SW 1271 (cell line): ENCODE measurements around the gene CNTNAP2.

Experiments used
- DNase-seq, 2 experiments: peaks; one replicate each; lab custom pipeline; 2025; lab: John Stamatoyannopoulos, UW

Gene CNTNAP2

DNA sequence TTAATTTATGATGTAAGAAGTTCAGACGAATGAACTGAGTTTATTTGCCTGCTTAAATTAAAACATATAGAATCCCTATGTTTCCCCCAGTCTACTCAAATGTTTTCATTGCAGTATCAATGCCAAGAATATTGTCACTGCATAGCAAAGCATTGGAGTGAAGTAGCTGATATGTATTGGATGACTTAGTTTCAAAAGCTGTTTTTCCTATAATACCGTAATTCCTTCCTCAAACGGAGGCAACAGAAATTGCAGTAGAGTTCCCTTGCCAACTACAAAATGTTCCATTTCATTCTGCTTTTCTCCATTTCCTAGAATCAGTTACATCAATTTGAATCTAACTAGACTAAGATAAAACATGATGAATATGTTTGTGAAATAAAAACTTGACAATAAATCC lies 174.1 kb downstream of the CNTNAP2 start:
- DNase-seq = no peak

DNA sequence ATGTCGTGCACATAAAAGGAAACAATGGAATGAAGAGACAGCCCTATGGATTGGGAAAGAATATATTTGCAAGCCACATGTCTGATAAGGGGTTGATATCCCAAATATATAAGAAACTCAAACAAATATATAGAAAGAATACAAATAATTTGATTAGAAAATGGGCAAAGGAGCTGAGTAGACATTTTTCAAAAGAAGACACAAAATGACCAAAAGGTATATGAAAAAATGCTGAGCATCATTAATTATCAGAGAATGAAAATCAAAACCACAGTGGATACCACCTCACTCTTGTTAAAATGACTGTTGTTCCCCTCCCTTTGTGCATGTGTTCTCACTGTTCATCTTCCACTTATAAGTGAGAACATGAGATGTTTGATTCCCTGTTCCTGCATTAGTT lies 175.3 kb downstream of the CNTNAP2 start:
- no peak for DNase-seq

DNA sequence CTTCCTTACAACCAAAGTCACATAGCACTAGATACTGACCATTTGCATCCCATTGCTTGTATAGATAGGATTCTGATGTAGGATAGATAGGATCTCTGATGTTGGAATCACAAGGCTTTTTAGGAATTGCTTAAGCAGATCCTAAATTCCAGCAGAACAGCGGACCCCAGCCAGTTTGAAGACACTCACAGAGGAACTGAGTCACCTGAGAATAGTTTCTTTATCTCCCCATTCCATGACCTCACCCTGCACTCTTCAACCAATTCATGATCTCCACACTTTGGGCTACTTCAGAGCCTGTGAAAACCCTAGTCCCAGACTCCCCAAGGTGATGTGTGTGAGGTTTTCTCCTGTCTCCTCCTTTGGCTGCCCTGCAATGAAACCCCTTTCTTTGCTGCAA lies 179.4 kb downstream of the CNTNAP2 start:
- no peak for DNase-seq

DNA sequence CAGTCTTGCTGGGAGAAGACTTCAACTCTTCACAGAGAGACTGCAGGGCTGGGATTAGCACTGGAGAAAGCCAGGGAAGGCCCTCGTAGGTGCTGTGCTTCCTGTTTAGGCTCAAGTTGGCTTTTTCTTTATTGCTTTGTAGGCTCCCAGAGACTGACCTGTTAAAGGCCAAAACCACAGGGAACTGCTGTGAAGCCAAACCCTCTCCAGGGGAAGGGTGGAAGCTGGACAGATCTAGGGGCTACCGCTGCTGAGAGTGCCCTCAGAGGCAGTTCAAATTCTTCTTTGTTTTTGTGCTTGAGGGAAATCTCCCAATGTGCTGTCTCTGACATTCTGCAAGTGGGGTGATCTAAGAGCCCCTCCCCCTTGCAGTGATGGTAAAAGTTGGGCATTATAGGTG lies 198.4 kb downstream of the CNTNAP2 start:
- DNase-seq = no peak

DNA sequence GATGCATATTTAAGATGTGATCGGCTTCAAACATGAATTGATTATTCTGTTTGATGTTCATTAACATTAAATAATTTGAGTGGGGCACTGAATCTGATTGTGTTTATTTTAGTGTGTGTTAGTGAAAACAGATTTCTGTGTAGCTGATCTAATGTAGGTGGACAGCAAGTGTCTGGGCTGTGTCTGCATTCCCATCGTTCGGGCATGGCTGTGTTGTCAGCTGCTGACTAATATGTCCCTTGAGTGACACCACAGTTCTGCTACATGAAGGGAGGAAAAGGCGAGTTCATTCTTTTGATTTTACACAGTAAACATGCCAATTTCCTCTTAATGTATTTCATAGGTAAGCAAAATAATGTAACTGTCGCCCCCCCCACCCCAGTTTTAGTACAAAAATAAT lies 203.0 kb downstream of the CNTNAP2 start:
- DNase-seq = no peak

DNA sequence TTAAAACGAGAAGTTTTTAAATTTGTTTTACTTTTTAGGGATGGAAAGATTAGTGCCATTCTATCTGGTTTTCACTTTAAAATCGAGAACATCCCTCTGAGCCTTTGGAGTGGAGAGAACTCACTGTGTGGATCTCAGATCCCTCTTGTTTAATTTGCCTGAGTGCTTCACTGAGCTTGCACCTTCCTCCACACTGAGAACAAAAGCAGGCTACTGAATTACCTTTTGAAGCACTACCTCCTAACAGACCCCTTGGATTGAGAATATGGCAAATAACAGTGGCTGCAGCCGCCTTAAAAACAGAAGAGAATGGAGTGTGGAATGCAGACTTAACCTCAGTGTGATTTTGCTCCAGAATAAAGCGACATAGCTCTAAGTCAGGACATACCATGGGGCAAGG lies 204.7 kb downstream of the CNTNAP2 start:
- no peak for DNase-seq

DNA sequence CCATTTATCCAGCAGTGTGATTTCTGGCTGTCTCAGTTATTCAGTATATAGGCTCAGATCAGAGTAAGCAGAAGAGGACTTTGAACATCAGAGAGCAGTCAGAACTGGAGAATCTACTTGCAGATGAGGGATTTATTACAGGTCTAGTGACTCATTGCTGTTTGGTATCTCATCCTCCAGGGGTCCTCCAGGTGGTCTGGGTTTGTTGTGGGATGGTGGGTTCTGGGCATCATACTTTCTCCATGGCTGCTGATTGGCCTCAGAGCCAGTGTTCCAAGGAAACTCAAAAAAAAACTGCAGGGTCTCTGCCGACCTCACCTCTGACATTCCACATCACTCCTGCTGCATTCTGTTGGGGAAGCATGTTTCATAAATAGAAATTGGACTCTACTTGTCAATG lies 214.8 kb downstream of the CNTNAP2 start:
- no peak for DNase-seq

DNA sequence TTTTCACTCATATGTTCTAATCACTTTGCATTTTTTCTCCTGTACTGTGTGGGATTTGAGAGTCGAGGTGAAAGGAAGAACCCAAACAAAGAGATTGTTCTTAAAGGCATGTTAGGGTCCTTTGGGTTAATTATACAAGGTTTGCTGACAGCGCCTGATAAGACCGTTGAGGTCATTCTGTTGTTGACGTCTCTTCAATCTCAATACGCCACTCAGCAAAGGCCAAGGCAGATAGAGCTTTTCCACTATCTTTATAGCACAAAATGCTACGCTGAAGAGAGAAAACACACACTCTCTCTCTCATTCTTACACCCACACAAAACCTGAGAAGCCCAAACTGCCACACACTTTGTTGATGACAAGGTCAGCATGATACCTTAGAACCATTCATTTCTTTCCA lies 228.7 kb downstream of the CNTNAP2 start:
- no peak for DNase-seq

DNA sequence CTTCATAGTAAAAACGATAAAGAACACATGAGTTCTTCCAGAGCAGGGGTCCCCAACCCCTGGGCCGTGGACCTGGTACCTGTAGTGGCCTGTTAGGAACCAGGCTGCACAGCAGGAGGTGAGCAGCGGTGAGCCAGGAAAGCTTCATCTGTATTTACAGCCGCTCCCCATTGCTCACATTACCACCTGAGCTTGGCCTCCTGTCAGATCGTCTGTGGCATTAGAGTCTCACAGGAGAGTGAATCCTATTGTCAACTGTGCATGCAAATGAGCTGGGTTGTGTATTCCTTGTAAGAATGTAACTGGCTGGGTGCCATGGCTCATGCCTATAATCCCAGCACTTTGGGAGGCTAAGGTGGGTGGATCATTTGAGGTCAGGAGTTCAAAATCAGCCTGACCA lies 229.5 kb downstream of the CNTNAP2 start:
- DNase-seq = no peak

DNA sequence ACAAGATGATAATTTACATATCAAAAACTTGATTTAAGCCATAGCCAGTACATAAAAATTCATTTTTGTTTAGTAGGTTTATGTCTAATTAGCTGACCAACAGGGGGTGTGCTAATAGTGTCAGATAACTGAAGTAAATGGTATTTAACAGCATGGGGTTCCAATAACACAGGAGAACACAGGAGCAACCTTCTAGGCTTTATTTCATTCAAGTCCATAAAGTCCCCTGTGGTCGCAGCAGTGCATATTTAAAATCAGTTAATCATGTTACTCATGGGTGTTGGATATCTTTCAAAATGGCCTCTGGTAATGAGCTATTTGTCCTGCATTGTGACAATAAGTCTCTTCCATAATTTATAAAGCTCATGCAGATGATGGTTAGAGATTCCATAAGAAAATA lies 238.6 kb downstream of the CNTNAP2 start:
- no peak for DNase-seq

DNA sequence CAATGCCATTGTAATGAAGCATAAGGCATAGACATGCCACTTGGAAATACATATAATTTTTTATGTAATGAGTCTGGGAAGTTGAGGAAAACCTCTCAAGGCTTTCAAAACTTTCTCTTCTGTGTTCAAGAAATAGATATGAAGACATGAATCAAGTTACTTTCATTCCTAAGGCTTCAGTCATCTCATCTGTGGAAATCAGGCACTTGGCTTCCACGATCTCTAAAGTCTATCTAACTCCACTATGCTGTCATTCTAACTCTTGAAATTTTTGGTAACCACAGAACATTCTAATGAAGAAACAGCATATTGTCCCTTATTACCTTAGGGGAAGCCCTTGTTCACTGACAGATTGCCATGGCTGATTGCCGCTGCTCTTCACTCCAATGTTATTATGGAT lies 242.6 kb downstream of the CNTNAP2 start:
- DNase-seq = no peak

DNA sequence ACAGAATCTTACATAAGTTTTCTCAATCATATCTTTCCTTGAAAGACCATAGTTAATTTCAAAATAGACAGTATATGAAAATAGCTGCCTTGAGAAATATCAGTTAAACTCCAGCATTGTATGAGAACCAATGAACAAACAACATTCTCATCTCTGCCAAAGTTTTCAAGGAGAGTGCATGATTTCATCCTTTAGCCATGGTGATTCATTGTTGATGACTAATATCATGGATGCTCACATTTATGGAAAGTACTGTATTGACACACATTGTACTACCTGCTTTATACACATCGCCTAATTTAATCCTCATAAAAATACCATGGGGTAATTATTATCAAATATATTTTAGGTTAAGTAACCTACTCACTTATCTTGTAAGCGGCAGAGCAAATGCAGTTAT lies 250.3 kb downstream of the CNTNAP2 start:
- DNase-seq = no peak

DNA sequence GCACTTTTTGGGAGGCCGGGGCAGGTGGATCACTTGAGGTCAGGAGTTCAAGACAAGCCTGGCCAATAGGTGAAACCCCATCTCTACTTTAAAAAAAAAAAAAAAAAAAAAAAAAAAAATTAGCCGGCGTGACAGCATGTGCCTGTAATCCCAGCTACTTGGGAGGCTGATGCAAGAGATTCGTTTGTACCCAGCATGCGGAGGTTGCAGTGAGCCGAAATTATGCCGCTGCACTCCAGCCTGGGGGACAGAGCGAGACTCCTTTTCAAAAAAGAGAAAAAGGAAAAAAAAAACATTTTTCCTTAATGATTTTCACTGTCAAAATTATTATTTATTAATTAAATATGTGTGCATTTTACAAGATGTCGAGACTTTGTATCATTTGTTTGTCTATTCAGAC lies 253.6 kb downstream of the CNTNAP2 start:
- no peak for DNase-seq

DNA sequence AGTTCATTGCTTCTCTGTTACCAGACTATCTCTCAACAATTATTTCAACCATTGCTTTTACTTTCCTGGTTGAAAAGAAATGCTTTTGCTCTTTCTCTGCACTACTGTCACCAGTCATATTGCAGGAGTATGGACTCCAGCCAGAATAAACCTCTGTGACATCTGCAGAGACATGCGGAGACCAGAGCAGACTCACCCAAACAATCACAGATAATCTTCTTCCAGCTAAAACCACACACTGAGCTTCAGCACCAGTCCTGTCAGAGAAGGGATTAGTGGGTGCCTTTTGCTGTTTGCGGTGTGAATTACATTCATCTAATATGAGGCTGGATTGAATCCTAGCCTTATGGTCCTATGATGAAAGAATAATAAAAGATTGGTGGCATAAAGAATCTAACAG lies 258.6 kb downstream of the CNTNAP2 start:
- DNase-seq = no peak

DNA sequence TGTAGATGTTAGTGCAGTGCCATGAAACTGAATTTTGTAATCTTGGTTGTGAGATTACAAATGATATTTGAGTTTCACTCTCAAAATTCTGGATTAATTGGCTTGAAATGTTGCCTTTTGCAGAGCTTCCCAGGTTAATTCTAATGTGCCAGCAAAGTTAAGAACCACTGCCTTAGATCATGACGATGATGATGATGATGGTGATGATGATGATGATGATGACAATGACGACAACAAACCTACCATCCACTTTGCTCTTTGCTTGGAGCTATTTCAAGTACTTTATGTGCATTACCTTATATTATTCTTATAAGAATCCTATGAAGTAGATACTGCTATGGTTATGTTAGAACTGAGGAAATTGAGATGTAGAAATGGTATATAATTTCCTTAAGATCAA lies 261.6 kb downstream of the CNTNAP2 start:
- DNase-seq = no peak

DNA sequence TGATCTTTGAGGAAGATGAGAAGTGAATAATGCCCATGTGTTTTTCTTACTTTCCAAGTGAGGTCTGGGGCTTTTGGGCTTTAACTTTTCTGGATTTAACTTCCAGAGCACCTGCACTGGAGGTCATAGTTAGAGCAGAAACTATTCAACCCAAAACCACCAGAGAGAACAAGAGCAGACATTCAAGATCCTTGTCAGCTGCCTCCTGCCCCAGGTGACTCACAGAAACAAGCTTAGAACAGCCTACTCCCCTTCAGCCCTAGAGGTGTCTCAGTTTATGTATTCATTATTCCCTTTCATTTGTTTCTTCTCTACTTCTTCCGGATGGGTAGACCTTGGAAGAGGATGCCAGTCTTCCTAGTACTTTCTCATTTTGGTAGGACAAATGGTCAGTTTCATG lies 270.5 kb downstream of the CNTNAP2 start:
- DNase-seq = no peak

DNA sequence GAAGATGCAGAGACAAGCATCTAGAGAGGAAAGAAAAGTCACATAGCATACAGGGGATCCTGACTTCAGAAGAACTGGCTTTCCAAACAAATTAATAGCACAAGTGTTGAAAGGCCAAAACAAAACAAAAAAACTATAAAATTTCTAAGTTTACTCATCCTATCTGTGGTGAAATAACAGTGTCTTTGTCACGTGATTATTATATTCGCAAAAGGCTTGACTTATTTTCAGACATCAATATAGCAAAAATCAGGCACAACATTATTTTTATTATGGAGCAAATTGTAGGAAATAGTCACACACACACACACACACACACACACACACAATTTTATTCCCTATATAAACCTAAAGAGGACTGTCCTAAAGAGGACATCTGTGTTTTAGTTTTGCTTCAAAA lies 272.3 kb downstream of the CNTNAP2 start:
- DNase-seq = no peak

DNA sequence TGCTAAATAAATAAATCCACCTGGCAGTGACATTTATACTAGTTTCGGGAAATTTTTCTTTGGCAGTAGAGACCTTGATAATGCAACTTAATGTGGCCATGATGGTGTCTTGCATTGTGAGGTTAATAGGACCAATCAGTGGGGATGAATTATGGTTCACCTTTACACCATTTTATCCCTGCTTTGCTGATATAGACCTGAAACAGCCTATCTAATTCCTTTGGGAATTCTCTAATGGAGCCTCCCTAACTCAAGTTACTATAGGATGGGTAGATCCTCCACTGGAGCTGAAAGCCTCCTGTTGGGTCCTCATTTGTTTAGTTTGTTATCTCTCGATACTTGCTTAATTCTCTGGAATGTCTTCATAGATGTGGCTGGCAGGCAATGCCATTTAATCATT lies 276.7 kb downstream of the CNTNAP2 start:
- no peak for DNase-seq

DNA sequence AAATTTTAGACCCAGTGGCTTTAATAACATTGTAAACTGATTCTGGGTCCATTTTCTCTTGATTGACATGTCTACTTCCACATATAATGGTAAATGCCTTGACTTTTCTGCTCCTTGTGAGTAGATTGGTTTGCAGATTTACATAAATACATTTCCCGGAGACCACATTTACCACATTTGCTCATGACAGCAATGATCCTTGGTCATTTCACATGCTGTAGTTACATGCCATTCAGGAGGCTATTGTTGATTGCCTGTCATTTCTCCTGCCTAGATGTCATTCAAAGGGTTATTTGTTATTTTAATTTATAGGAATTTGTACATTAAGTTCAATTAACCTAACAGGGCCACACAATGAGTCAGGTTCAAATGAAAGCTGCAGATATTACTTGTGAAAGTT lies 280.5 kb downstream of the CNTNAP2 start:
- DNase-seq = no peak

DNA sequence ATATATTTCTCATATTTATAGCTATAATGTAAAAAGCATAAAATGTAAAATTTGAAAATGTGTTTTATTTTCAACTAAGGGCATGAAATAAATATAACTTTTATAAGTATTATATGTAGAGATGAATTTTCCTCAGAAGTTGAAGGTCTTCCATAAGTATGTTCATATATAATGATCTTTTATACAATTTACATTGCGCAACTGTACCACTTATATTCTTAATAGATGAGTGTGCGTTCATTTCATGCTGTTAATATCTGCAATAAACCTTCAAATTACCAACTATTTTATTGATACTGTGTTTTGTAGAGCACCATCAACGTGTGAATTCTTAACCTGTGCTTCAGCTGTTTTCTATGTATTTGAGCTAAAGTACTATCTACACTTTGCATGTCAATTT lies 285.3 kb downstream of the CNTNAP2 start:
- DNase-seq = no peak

DNA sequence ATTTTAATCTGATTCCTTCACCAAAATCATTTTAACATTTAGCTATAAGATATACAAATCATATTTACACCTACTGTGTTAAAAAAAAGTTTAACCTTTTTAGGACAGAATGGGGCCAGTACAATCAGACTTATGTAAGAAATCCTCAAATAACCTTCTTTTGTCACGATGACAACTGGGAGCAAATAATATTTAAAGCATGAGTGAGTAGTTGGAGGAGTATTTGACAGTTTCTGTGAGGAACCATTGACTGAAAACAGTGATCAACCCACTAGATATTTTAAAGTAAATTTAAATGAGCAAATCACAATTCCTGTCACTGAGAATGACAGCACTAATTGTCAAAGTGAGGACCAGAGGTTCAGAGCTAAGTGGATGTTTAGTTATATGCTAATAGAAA lies 289.1 kb downstream of the CNTNAP2 start:
- no peak for DNase-seq

DNA sequence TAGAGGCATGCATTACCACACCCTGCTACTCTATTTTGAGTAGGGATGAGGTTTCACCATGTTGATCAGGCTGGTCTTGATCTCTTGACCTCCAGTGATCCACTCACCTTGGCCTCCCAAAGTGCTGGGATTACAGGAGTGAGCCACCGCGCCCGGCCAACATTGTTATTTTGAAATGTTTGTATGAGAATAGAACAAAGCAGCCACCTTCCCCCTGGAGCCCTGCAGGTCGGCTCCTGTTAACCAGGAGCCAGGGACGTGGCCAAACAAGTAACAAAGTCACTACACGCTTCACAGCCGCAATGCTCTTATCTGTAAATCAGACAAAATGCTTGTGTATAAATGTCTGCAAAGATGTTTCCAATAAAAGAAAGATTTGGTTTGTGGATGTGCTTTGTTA lies 295.4 kb downstream of the CNTNAP2 start:
- DNase-seq = no peak

DNA sequence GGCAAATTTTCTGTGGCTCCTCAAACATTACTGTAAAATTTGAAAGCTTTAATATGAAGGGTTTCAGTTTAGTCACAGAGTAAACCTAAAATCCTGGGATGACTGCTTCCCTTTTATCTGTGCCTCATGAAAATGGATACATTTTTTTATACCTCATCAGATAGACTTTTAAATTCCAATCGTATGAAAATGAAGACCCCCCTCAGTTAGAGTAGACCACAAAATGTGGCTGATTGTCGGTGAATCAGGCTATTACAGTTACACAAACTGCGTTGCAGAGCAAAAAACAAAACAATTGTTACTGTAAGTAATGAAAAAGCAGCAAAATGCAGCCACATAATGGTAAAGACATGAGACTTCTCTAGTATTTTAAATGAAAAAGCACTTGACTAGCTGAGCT lies 296.2 kb downstream of the CNTNAP2 start:
- DNase-seq = no peak

DNA sequence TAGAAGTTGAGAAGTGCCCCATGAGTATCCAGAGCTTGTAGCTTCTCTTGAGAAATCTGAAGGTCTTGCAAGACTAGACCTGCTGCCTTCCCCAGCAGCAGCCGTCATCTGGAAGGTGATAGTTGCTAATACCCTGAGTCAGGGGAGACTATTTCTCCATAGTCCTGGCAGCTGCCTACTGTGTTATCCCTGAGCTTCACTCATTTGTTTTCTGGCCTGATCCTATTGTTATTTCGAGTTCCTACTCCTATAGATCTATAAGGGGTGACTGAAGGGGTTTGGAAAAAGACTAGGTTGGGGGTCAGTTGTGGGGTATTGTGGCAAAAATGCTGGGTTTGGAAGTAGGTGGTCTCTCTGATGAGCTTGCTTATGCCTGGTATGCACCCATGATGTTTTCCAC lies 297.8 kb downstream of the CNTNAP2 start:
- no peak for DNase-seq

DNA sequence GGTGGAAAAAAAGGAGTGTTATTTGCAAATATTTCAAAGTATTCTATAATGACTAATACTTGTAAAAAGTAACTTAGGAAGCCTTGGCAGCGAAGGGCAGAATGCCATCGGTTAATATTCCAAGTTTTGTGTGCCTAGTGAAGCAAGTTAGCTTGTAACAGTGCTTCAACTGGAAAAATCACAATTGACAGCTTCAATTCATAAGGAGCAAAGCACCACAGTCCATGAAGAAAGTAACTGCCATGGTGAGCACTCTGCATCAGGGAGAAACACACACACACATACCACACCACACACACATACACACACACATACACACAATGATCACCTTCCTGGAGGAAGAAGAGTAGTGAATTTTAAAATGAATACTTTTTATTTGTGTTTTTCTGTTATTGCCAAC lies 298.3 kb downstream of the CNTNAP2 start:
- no peak for DNase-seq
